SH-SY5Y (cell line): ENCODE data around the gene CRYBG1.

Experiments used
- GATA2 ChIP-seq: IDR thresholded peaks from 2 replicates; pipeline ENCODE4 v1.6.1; 2011; ENCODE audit warnings: mild to moderate bottlenecking, low read depth, low read length
- GATA3 ChIP-seq: IDR thresholded peaks from 2 replicates; pipeline ENCODE4 v1.6.1; 2011; ENCODE audit warnings: low read depth, mild to moderate bottlenecking, low read length, moderate library complexity

DNA sequence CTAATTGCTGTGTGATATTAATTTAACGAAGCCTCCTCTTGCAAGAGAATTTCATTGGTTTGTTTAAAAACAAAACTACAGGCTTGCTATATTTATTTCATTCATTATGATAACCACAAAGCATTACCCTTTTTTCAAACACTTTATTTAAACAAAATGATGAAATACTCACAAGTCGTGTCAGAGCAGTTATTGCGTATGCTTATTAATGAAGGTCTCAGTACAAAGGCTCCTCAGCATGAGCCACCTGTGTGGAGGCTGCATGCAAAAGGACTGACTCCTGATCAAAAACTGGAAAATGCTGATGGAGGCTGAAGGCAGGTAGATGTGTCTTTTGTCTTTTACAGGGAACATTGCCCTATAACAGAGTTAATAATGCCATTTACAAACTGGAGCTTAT, 130.5 kb downstream of the CRYBG1 start:
- TF ChIP-seq GATA2 = no peak
- no peak for TF ChIP-seq GATA3
